Esophagus muscularis mucosa (tissue), 4 donors: ENCODE measurements around the gene IL22.

ENCODE experiments used
- CTCF ChIP-seq, 3 experiments: fragments of 200-600 bp in 2 of 3; fragments of 450-650 bp in 1 of 3; sonication (generic) in 2 of 3; IDR thresholded peaks; one replicate each; pipeline ENCODE4 v1.5.1; 2017 to 2019; ENCODE audit warnings: antibody characterized with exemption in 3 of 3, mild to moderate bottlenecking in 2 of 3, moderate library complexity in 1 of 3
- EP300 ChIP-seq: sonication (generic); formaldehyde crosslinking; IDR thresholded peaks from one replicate; pipeline ENCODE4 v1.6.1; 2017; ENCODE audit warnings: antibody characterized with exemption
- POLR2A ChIP-seq: fragments of 450-650 bp; IDR thresholded peaks from one replicate; pipeline ENCODE4 v1.6.1; 2017; ENCODE audit warnings: antibody characterized with exemption, moderate library complexity, mild to moderate bottlenecking, low read depth

DNA sequence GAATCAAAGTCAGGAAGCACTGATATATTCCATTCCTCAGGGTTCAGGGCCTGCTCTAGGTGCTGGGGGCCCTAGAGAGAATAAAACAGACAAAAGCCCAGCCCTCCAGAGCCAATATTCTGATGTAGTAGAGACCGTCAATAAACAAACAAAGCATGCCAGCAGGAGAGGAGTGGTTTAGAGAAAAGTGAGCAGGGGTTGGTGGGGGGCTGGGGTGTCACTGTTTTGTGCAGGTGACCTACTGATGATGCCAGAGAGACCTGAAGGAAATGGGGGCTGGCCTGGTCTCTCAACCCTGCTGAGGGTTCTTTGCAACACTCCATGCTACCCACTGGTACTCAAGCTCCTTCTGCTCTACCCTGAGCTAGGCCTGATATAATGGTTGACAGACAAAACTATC is 54.3 kb downstream of the IL22 start:
- no peak for TF ChIP-seq POLR2A
- TF ChIP-seq CTCF (IDR thresholded peaks at IDR 0.05): no peak
- no peak for TF ChIP-seq EP300
